Posterior vena cava (tissue), 2 donors: ENCODE results near the gene TARS2. TPM values are rescaled to one million over a fixed set of nuclear protein-coding genes. Genes with fewer than 3 reads are reported as not detected.
A peak's percentile ranks its signal among the peaks of the same experiment; 100 is the strongest.

Source experiments
- DNase-seq: peaks from one replicate; pipeline ENCODE4 v3.0.0-alpha.2; 2020; ENCODE audit warnings: low spot score
- intact Hi-C, 2 donors: fragments of 100-400 bp; cut with DNase I; formaldehyde crosslinking; loops; one replicate each; pipeline versions ENCODE4 v1.14.1 to v1.14.2; 2022 to 2023
- long read RNA-seq, 2 donors: library from polyadenylated mRNA; unstranded; transcript quantifications; one replicate each; pipeline ENCODE4 v2.0.0, GENCODE V29; 2020 to 2021
- total RNA-seq, 2 donors: library from RNA; stranded (reverse); fragmentation: NEBNext Ultra II Directional; extraction: Animal tissue kit (Norgen Biotek cat#: 25700); gene quantifications; one replicate each; pipeline ENCODE4 v1.2.1, GENCODE V29; 2021
- donor health status: DM: yes; HTN: yes; CAD: no.
- donor health status: DM: yes; HTN: yes; CAD: no.

TARS2 gene, protein sequence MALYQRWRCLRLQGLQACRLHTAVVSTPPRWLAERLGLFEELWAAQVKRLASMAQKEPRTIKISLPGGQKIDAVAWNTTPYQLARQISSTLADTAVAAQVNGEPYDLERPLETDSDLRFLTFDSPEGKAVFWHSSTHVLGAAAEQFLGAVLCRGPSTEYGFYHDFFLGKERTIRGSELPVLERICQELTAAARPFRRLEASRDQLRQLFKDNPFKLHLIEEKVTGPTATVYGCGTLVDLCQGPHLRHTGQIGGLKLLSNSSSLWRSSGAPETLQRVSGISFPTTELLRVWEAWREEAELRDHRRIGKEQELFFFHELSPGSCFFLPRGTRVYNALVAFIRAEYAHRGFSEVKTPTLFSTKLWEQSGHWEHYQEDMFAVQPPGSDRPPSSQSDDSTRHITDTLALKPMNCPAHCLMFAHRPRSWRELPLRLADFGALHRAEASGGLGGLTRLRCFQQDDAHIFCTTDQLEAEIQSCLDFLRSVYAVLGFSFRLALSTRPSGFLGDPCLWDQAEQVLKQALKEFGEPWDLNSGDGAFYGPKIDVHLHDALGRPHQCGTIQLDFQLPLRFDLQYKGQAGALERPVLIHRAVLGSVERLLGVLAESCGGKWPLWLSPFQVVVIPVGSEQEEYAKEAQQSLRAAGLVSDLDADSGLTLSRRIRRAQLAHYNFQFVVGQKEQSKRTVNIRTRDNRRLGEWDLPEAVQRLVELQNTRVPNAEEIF
- 10 to 100 TPM; 10.7 to 16.0 TPM for total RNA-seq
- long read RNA-seq, donor 1, partial matches to known transcripts: 4 of 9 reads
- long read RNA-seq, donor 1, other reads (novel, unspliced or antisense): 2 of 9 reads
- long read RNA-seq, donor 2, transcript TARS2-204 (18 exons, 2,729 nt): major isoform, 6 of 18 reads
- long read RNA-seq, donor 2, partial matches to known transcripts: 2 of 18 reads
- long read RNA-seq, donor 2, other reads (novel, unspliced or antisense): 8 of 18 reads

- peak; percentile 96 for DNase-seq
- intact Hi-C loops: loop anchor here (5.0 to 10.0 kb wide), 2 partner anchors 48 to 930 kb away; no protein-coding TSS in a partner anchor
Measured at GRCh38 chr1:150486966-150487762, at the start of gene TARS2. Gene TARS2, plus strand, starts transcription at chr1:150487419. Its CDS starts 32 bp downstream, at chr1:150487451.

GRCh38 chr1:150441121-150441520, 46.1 kb upstream of the TARS2 start:
- DNase-seq: no peak
- intact Hi-C loops: no loop called here

DNA sequence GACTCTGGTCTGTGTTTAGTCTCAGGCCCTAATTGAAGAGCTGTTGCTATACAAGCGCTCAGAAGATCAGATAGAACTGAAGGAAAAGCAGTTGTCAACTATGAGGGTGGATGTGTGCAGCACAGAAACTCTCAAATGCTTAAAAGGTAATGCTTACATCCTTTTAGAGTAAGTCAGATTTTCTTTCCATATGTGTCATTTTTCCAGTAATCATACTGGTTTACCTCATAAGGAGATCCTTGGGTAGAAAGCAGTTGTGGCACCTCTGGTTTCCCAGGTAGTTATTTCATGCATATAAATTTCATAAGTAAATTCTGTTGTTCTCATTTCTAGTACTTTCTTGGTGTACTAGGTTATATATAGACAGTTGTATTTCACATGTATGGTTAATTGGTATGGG, 43.0 kb upstream of the TARS2 start:
- intact Hi-C loops: no loop called here
- DNase-seq: no peak

DNA sequence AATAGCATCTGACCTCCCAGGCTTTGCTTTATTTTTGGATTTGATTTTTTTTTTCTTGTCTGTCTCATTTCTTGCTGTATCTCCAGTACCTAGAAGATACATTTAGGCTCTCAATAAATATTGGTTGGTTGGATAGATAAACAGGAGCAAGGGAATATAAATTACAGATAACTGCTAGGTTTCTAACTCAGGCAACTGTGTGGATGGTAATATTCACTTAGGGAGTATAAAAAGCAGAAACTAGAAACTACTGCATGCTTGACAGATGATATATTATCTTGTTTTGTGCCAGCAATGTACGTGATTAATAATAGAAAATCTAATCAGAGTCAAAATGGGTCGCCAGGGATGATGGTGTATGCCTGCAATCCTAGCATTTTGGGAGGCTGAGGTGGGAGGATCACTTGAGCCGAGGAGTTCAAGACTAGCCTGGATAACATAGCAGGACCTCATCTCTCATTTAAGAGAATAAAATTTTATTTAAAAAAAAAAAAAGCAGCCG, 31.0 kb upstream of the TARS2 start:
- no peak for DNase-seq
- intact Hi-C loops: no loop called here

- no peak for DNase-seq
- intact Hi-C loops: loop anchor here in 1 of 2 donors (10.0 kb wide), 1 partner anchor 90 kb away; no protein-coding TSS in a partner anchor
Measured at GRCh38 chr1:150464422-150464826, 22.8 kb upstream of the TARS2 start.

DNA sequence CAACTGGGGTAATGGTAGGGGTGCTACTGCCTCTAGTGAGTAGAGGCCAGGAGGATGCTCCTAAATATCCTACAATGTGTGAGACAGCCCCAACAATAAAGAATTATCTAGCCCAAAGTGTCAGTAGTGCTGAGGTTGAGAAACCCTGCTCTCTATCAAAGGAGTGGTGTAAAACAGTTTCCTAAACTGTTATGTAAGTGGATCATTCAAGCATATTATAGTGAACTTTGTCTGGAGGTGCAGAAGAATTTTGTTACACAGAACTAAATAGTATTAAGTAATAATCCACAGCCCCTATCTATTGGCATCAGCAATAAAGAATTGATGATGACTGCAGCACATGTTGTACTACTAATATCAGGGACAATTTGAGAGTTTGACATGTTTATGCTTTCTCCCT, 20.3 kb upstream of the TARS2 start:
- intact Hi-C loops: loop anchor here in 1 of 2 donors (10.0 kb wide), 1 partner anchor 88 kb away; no protein-coding TSS in a partner anchor
- DNase-seq: no peak

DNA sequence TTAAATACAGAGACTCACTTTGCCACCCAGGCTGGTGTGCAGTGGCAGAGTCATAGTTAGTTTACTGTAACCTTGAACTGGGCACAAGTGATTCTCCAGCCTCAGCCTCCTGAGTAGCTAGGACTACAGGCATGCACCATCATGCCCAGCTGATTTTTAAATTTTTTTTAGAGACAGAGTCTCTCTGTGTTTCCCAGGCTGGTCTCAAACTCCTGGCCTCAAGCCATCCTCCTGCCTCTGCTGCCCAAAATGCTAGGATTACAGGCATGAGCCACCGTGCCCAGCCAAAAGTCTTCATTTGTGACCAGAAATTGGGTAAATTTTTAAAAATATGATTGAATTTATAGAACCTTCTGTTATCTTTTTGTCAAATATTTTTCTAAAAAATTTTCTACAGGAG, 17.9 kb upstream of the TARS2 start:
- intact Hi-C loops: loop anchor here in 1 of 2 donors (10.0 kb wide), 1 partner anchor 86 kb away; no protein-coding TSS in a partner anchor
- DNase-seq: no peak

- intact Hi-C loops: no loop called here
- no peak for DNase-seq
Measured at GRCh38 chr1:150472601-150473200, 14.5 kb upstream of the TARS2 start.

GRCh38 chr1:150473659-150474058, 13.6 kb upstream of the TARS2 start:
- intact Hi-C loops: no loop called here
- no peak for DNase-seq

GRCh38 chr1:150474869-150475268, 12.3 kb upstream of the TARS2 start:
- intact Hi-C loops: no loop called here

DNA sequence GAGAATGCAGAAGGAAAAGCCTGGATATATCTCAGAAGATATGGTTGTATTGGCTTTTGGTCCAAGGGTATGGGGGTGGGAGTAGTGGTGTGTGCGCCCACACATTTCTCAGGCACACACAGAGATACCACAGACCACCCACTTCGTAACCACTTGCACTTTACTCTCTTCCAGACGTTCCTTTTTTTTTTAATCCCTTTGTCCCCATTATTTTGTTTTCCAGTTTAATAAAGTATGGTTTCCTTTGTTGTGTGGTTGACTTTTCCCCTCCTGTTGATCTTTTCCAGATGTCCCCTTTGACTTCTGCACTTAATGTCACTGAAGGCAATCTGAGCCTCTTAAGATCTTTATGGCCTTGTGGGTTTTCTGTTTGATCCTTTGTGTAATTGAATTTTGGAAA, 10.5 kb upstream of the TARS2 start:
- intact Hi-C loops: no loop called here
- DNase-seq: no peak

More at GRCh38 chr1:150474869-150475268, 12.3 kb upstream of the TARS2 start:
- no peak for DNase-seq

- intact Hi-C loops: no loop called here
- no peak for DNase-seq
Measured at GRCh38 chr1:150477320-150477719, 9.9 kb upstream of the TARS2 start.

DNA sequence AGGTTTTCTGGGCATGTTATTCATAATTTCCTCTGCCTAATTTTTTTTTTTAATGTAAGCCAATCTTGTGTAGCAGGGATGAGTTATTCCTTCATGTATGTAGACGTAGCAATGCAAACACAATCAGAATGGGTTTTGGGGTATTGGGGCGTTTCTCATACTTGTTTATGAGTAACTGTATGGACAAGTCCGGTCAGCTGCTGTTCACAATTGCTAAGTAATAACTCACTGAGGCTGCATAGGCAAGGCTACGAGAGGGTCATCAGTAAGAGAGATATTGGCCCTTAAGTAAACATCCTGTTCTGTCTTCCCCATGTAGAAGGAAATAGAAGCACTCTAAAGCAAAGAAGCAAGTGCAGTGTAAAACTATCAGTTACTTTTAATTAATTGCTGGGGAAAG, 9.5 kb upstream of the TARS2 start:
- intact Hi-C loops: no loop called here
- DNase-seq: no peak

DNA sequence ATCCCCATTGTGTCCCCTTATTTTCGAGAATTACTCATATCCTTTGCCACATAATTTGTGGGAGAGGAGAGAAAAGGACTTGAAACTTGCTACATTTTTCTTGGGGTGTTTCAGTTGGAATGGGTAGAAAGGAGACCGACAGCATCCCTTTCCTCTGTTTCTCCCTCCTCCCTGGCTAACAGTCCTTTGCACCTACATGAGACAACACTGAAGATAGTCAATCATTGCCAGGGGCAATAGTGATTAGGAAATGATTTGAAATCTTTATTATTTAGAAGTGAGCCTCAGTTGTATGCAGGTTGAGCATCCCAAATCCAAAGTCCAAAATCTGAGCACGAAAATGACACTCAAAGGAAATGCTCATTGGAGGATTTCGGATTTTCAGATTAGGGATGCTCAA, 7.8 kb upstream of the TARS2 start:
- intact Hi-C loops: no loop called here

GRCh38 chr1:150479927-150480352, 7.3 kb upstream of the TARS2 start:
- intact Hi-C loops: loop anchor here in 1 of 2 donors (10.0 kb wide), 1 partner anchor 55 kb away; no protein-coding TSS in a partner anchor
- DNase-seq: no peak

More for the DNA sequence above, 7.8 kb upstream of the TARS2 start:
- DNase-seq: no peak

DNA sequence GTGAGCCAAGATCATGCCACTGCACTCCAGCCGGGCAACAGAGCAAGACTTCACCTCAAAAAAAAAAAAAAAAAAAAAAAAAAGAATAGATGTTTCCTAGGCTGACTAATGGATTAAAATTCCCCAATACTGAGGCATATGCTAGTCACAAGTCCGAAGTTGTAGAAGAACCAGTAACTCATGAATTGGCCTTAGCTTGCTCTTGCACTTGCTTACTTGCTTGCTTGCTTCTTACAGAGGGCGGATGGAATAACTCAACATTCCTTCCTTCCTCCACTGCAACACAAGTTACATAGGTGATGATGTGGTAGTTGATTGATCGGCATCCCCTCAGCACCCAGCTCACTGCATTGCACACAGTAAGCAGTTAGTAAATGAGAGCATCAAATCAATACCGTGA, 2.8 kb upstream of the TARS2 start:
- intact Hi-C loops: loop anchor here (1.0 to 10.0 kb wide), 2 partner anchors 50 to 75 kb away; no protein-coding TSS in a partner anchor
- DNase-seq: no peak

- intact Hi-C loops: loop anchor here (1.0 to 10.0 kb wide), 3 partner anchors 50 to 932 kb away; no protein-coding TSS in a partner anchor
- DNase-seq: no peak
Measured at GRCh38 chr1:150484861-150485260, 2.4 kb upstream of the TARS2 start.

DNA sequence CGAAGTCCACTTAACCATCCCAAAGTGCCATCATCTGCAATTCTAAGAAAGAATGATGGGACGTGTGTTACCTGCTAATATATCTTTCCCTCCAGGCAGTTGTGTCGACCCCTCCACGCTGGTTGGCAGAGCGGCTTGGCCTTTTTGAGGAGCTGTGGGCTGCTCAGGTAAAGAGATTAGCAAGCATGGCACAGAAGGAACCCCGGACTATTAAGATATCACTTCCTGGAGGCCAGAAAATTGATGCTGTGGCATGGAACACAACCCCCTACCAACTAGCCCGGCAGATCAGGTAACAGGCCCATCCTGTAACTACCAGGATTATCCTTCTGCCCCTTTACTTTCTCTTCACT, 520 bp downstream of the TARS2 start:
- DNase-seq: peak; percentile 55
- intact Hi-C loops: loop anchor here (5.0 to 10.0 kb wide), 2 partner anchors 47 to 930 kb away; no protein-coding TSS in a partner anchor
